CD4-positive, alpha-beta T cell treated with Interleukin-10 for 1 hour (primary cell): ENCODE results near the gene BCL2L13.

Experiments
- DNase-seq: peaks from one replicate; pipeline ENCODE4 v3.0.0-alpha.2; 2020

Gene BCL2L13

GRCh38 chr22:17767233-17768065 is 128.9 kb downstream of the BCL2L13 start:
- DNase-seq, result peak; percentile 59

- no peak for DNase-seq
These were observed 130.6 kb downstream of the BCL2L13 start for GRCh38 chr22:17769013-17769715.

- no peak for DNase-seq
These were observed 131.1 kb downstream of the BCL2L13 start for GRCh38 chr22:17769716-17770082.

- no peak for DNase-seq
These were observed 131.9 kb downstream of the BCL2L13 start for GRCh38 chr22:17770180-17771077.

GRCh38 chr22:17772249-17772957 is 133.8 kb downstream of the BCL2L13 start:
- no peak for DNase-seq

GRCh38 chr22:17772958-17773605 is 134.5 kb downstream of the BCL2L13 start:
- no peak for DNase-seq

GRCh38 chr22:17773606-17774205 is 135.1 kb downstream of the BCL2L13 start:
- peak; percentile 71 for DNase-seq

- peak; percentile 53 for DNase-seq
These were observed 135.8 kb downstream of the BCL2L13 start, which contains the start of gene BID for GRCh38 chr22:17774206-17774925. Gene BID (minus strand): TSS chr22:17774469. CDS start chr22:17750116, 24,353 bp downstream.

GRCh38 chr22:17774926-17775685 is 136.5 kb downstream of the BCL2L13 start:
- DNase-seq, result no peak

GRCh38 chr22:17775781-17776465 is 137.4 kb downstream of the BCL2L13 start:
- DNase-seq, result peak; percentile 21

- DNase-seq, result peak; percentile 82
These were observed 138.6 kb downstream of the BCL2L13 start for GRCh38 chr22:17777005-17777716.

GRCh38 chr22:17777717-17778044 is 139.1 kb downstream of the BCL2L13 start:
- no peak for DNase-seq

GRCh38 chr22:17778412-17778976 is 139.9 kb downstream of the BCL2L13 start:
- no peak for DNase-seq

- DNase-seq, result no peak
These were observed 140.9 kb downstream of the BCL2L13 start for GRCh38 chr22:17779286-17780115.

GRCh38 chr22:17780116-17780740 is 141.7 kb downstream of the BCL2L13 start:
- DNase-seq, result no peak
